Stimulated activated CD8-positive, alpha-beta memory T cell treated with anti-CD3 and anti-CD28 coated beads, Interleukin-4, amount 100 ng/mL, for 1 hour (primary cell): Measurements from ENCODE around the gene SNRPD2.

Experiments
- DNase-seq, 2 donors: peaks; one replicate each; pipeline ENCODE4 v3.0.0-alpha.2; 2020; ENCODE audit warnings: low read depth in 2 of 2, low spot score in 1 of 2

Gene SNRPD2

DNA sequence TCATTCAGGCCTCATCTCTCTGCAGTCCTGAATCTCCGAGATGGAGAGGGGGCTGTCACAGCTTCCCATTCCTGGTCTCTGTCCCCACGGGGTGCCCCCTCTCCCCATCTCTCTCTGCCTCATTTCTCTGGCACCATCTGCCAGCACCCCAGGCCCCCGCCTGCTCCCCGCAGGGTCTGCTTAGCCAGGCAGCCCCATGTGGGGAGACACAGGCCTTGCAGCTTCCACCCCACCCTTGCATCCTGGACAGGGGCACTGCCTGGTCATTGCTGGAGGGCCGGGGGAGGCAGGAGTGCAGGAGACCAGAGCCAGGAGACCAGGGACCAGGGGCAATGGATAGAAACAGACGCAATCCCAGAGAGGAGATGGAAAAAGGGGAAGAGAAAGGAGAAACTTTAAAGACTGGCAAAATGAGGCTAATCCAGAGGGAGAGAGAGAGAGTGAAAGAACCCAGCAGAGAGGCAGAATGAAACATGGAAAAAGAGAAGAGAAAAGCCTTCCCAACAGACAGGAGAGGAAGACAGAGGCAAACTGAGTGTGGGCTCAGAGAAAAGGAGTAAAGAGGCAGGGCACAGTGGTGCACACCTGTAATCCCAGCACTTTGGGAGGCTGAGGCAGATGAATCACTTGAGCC is 32.5 kb downstream of the SNRPD2 start:
- no peak for DNase-seq

DNA sequence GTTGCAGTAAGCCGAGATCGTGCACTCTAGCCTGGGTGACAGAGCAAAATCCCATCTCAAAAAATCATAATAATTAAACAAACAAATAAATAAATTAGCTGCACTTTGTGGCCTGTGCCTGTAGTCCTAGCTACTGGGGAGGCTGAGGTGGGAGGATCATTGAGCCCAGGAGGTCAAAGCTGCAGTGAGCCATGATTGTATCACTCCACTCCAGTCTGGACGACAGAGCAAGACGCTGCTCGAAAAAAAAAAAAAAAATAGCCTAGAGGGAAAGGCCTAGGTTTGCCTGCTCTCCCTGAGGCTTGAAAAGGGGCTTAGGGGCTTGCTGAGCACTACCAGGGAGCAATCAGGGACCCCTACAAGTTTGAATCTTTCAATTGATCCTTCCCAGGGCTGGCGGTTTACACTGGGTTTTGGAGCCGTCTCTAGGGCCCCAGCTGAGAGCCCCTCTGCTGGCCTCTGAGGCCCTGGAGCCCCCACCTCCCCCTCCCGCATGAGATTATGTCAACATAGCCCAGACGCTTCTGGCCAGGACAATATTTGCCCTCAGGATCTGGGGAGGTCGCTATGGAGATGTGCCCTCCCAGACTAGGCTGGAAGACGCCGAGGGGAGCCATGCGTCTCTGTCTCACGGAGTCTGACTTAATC is 34.1 kb downstream of the SNRPD2 start:
- DNase-seq: no peak

DNA sequence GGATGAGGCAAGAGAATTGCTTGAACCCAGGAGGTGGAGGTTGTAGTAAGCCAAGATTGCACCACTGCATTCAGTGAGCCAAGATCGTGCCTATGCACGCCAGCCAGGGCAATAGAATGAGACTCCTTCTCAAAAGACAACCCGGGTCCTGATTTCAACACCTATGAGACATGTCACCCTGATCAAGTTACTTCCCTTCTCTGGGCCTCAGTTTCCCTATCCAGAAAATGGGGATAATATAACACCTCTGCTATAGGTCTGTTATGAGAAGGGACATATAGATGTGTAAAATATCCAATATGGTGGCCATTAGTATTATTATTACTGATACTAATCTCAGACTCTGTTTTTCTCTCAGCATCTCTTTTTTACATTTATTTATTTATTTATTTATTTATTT is 36.7 kb downstream of the SNRPD2 start:
- no peak for DNase-seq

DNA sequence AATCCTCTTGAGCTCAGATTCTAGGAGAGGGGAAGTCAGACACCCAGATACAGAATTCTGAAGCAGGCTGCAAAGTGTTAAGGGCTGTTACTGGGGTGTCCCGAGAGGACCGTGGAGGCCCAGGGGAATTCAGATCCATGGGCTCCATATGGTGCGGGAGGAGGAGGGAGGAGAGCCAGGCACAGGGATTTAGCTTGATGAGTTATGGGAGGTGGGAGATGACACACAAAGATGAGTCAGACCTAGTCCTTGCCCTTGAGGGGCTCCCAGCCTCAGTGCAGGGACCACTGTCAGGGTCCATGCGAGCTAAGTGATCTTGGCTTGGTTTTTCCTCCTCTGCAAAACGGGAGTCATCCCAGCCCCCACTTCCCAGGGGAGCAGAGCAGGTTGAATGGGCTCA is 38.1 kb downstream of the SNRPD2 start:
- no peak for DNase-seq

DNA sequence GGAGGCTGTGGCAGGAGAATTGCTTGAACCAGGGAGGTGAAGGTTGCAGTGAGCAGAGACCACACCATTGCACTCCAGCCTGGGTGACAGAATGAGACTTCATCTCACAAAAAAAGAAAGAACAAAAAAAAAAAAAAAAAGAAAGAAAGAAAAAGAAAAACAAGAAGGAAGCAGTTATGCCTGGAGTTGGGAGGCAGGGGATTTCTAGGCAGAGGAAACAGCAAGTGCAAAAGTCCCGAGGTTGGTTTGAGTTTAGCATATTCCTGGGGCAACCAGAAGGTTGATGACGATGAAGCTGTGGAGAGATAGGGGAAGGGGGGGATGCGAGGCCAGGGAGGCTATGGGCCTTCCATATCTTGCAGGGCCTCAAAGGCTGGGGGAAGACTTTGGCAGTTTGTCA is 41.0 kb downstream of the SNRPD2 start:
- no peak for DNase-seq

DNA sequence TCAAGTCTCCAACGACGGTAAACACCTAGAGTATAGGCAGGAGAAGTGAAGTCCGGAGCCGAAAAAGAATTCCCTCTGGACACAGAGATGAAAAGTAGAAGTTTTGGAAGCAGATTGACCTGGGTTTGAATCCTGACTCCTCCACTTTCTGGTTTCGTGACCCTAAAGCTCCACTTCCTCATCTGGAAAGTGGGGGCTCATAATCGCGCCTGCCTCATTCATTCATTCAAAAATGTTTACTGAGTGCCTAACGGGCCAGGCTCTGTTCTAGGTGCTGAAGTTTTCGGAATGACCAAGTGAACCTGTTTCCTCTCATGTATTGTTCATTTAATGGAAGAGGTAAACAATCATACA is 45.4 kb downstream of the SNRPD2 start:
- DNase-seq: no peak

DNA sequence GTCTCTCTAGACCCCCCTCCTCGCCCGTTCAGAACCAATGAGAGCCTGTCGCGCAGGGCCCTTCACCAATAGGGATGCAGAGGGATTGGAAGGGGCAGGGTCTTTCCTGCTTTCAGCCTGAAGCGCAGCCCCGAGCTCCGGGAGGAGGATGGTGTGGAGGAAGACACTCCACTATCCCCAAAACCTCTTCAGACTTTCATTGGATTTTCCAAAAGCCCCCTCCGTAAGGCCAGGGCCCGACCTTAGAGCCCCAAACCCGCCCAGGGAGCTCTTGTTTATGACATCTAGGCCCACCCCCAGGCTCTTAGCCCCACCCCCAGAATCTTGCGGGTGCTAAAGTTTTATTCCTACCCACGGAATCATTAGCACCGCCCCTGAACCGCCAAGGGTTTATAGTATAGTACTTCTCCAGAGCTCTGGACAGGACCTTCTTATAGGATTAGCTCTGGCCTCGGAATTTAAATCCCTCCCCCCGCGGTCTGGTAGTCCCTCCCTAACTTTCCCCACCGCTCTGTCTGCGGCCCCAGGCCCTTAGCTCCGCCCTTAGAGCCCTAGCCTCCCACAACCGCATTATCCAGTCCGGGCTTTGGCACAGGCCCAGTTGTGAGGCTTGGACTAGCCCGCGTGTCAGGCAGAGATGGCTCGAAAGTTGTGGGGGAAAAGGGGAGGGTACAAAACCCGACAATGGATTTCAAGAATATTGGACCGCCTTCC is 46.0 kb downstream of the SNRPD2 start:
- DNase-seq: peak in 1 of 2 donors; percentile 46

DNA sequence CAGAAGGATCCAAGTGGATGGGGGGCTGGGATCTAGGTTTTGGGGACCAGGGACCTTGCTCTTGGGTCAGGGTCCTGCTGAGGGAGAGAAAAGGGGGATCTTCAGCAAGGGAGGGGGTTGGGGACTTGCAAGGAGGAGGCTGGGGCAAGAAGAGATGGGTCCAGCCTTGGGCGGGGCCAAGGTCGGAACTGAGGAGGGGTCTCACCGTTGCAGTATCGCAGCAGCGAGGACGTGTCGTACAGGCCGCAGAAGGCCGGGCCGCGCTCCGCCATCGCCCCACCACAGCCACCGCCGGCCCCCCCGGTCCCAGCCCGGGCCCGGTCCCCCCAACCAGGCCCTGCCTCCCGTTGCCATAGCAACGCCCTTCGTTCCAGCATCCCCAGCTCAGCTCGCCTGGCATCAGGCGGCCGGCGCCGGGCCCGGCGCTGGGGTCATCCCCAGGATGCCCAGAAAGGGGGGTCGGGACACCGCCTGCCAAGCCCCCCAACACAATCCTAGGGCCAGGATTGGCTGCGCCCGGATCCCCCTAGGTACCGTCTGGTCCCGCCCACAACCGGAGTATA is 46.6 kb downstream of the SNRPD2 start:
- no peak for DNase-seq

DNA sequence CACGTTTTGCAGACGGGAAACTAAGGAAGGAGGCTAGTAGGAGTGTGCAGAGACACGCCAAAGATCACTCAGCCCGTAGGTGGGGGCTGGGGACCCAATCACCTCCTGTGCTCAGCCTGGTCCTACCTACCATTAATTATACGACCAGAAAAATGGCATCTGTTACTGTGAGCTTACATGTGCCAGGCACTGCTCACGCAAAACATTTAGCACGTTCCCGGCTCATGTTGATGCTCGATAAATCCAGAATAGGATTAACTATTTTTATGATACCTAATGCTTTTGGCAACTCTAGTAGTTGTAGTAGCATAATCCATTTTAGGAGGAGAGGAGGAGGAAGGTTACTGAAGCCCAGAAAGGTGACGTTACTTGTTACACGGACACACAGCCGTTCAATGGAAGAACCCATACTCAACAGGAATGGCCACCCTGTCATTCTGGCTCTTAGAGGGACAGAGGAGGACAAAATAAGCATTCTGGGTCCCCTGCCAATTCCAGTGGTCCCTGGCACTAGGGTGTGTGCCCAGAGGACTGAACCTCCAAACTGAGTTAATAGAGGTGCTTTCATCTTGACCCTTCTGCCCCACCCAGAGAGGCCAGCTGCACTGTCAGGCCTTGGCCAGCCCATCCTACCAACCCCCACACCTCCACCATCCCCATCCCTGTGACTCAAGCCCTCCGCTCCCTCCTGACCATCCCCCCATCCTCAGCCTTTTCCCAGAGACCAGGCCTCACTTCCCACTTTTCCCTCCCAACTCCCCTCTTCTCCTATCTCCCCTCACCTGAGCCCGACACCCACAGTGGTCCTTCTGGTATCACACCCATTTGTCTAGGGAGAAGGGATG is 47.6 kb downstream of the SNRPD2 start:
- DNase-seq: no peak

DNA sequence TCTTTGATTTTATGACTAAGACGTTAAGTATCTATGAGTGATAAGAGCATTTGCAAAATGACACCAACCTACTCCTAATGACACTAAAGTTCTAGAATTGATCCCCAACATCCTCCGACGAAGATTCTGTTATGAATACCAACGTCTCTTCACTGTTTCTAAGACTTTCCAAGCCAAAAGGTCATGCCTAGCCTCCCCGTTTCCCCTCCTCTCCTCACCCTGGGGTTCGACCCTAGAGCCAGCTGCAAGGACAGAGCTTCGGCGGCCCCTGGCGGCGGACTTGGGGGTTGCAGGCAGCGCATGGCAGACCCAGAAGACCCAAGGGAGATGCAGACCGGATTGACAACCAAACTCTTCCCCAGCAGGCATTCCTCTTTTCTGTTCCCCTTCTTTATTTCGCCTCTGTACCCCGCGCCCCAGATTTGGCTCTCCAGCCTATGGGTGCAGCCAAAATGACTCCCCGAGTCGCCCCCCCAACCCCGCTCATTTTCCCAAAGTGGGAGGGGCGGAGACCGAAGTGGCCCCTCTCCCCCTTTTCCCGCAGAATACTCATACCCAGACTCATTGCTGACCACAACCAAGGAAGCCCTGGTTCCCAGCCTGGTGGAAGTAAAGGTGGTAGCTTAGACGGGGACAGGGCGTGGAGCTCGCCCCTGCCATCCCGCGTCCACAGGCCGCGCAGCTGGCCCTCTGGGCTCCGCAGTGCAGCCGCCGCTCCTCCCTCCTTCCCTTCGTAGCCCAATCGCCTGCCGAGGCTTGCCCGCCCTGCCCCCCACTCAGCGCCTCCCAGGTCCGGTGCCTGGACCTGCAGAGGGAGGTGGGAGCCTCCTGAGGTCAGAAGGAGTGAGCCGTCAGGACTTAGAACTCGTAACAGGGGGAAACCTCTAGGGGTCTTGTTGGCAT is 48.5 kb downstream of the SNRPD2 start:
- DNase-seq: peak; percentile 74 to 80

DNA sequence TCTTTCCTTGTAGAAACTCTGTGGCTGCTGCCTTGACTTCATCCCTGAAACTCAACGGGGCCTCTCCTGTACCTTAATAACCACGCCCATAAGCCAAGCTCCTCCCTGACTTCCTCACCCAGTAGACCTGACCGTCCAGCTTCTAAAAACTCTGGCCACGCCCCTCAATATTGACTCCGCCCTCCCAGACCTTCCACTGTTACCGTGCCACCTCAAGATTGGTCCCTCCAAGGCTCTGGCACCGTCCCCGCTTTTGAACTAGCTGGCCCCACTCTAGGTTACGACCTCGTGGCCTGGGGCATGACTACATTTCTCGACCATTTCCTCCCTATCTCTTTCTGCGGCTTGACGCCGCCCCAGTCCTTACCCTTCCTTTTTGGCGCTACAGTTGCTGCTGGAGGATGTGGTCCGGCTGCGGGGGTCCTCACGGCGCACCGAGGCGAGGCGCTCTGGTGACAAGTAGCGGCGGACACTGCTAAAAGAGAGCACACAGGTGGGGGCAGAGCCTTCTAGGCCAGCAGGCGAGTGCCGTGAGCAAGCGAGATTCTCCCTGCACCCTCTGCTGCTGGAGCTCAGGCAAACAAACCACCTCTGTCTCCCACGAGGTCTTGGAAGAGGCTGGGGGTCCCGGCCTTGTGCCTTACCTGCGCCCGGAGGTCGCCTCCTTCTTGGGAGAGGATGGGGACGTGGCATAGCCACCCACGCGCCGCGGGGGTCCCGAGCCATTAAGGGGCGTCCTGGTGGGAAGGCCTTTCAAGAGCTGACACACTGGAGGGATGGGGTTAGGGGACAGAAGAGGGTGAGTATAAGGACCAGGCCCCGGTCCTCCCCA is 50.3 kb downstream of the SNRPD2 start:
- DNase-seq: peak in 1 of 2 donors; percentile 34

DNA sequence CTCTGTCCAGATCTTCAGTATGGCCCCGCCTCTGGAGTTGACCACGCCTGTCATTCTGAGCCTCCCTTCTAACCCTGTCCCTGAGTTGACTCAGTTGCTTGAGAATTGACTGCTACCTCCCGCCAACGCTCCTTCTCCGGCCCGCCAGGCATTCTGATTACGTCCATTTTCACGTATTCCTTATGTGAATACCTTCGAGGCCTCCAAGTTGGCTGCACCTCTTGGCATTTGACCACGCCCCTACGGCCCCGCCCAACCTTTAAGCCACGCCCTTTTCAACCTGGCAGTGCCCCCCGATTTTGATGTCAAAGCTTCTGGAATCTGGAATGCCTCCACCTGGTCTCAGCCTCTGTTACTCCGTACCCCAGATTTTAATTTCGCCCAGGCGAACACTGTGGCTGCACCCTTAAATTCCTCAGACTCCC is 50.9 kb downstream of the SNRPD2 start:
- DNase-seq: no peak

DNA sequence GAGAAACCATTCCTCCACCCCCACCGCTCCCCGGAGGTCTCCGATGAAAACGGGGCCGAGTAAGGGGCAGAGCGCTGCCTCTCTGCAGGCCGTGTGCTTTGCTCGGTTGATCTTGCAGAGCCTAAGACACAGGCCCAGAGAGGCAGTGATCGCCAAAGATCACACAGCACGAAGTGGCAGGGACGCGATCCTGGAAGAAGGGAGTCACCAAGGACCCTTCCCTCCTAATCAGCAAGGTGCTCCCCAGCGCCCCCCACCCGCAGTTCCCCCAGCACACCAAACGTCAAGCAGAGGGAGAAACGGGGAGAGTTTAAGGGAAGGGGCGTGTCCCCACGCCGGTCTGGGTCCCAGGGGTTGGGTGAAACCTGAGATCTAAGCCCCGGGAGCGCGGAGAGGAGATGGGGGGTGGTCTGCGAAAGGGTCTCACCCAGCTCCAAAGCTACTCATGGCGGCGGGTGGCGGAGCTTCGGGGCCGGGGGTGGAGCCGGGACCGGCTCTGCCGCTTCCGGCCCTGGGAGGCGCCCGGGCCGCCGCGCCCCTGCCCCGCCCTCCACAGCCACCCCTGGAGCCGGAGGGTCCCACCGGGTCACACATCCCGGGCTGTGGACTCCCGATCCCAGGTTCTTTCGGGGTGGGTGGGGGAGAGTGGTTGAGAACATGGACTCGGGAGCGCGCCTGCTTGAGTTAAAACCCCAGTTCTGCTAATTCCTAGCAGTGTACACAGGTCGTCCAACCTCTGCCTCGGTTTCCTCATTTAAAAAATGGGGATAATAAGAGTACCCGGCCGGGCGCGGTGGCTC is 52.6 kb downstream of the SNRPD2 start, which contains the start of gene EML2:
Gene EML2 (minus strand): TSS at position 468 of the 800 bp plus-strand sequence. CDS start 21 bp downstream, at position 447.
- peak in 1 of 2 donors; percentile 36 for DNase-seq

DNA sequence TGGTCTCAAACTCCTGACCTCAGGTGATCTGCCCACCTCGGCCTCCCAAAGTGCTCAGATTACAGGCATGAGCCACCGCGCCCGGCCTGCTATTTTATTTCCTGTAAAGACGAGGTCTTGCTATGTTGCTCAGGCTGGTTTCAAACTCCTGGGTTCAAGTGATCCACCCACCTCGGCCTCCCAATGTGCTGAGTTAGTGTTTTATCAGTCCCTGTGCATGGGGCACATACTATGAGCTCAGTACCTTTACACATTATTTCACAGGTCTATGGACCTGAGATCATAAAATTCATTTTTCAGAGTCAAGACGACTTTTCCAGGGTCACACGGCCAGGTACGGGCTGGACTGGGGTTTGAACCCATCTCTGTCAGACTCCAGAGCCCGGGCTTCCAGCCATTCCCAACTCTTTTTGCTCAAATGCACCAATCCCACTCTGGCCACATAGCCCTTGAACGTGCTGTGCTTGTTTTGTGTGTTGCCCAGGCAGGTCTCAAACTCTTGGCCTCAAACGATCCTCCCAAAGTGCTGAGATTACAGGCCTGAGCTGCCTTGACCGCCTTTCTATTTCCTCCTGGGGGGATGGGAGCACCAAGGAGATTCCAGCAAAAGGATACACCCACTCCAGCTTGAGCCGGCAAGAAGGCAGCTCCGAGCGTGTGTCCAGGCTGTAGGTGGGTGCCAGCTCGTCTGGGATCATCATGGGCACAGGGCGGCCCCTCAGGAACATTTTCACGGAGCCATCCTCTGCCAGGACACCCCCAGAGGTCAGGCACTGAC is 53.7 kb downstream of the SNRPD2 start:
- no peak for DNase-seq
